ENCODE measurements around the gene SOCS1. TPM values are rescaled to one million over a fixed set of nuclear protein-coding genes. Genes with fewer than 3 reads are reported as not detected.

Gene SOCS1
- total and polyA plus RNA-seq, 8 donors: 11.8 to 27.4 (median 21.1) TPM

DNA sequence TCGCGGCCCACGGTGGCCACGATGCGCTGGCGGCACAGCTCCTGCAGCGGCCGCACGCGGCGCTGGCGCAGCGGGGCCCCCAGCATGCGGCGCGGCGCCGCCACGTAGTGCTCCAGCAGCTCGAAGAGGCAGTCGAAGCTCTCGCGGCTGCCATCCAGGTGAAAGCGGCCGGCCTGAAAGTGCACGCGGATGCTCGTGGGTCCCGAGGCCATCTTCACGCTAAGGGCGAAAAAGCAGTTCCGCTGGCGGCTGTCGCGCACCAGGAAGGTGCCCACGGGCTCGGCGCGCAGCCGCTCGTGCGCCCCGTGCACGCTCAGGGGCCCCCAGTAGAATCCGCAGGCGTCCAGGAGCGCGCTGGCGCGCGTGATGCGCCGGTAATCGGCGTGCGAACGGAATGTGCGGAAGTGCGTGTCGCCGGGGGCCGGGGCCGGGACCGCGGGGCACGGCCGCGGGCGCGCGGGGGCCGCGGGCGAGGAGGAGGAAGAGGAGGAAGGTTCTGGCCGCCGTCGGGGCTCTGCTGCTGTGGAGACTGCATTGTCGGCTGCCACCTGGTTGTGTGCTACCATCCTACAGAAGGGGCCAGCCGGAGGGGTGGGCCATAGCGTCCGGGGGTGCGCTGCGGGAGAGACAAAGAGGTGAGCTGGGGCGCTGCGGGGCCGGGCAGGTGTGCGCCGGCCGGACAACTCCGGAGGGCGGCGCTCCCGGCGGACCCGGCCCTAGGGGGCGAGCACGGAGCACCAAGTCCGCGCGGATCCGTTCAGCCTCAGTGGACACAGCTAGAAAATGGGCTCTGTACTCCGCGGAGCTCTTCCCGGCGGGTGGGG lies 879 bp downstream of the SOCS1 start:
- Histone ChIP-seq H3K36me3 (peaks cover 0 to 31% of the 10 kb centered on the region in 2 donors), H3K9me3 (no peaks in the 10 kb centered on the region), H3K4me1 (peaks cover 25 to 57% of the 10 kb centered on the region in 2 donors), H3K27ac (peak overlapping the region; percentile 96), H3K4me3 (peak overlapping the region; percentile 74 to 92), H3K27me3 (peaks cover 0 to 7% of the 10 kb centered on the region in 2 donors)
- TF ChIP-seq, protein P1, sequence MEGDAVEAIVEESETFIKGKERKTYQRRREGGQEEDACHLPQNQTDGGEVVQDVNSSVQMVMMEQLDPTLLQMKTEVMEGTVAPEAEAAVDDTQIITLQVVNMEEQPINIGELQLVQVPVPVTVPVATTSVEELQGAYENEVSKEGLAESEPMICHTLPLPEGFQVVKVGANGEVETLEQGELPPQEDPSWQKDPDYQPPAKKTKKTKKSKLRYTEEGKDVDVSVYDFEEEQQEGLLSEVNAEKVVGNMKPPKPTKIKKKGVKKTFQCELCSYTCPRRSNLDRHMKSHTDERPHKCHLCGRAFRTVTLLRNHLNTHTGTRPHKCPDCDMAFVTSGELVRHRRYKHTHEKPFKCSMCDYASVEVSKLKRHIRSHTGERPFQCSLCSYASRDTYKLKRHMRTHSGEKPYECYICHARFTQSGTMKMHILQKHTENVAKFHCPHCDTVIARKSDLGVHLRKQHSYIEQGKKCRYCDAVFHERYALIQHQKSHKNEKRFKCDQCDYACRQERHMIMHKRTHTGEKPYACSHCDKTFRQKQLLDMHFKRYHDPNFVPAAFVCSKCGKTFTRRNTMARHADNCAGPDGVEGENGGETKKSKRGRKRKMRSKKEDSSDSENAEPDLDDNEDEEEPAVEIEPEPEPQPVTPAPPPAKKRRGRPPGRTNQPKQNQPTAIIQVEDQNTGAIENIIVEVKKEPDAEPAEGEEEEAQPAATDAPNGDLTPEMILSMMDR (IDR thresholded peaks at IDR 0.05): peak in 1 of 2 donors; percentile 15
- ATAC-seq (no peak), DNase-seq (peak in 3 of 4 donors; percentile 55 to 88 (median 62))
- intact Hi-C loops (cut with DNase I): loop anchor here in 1 of 2 donors (10.0 kb wide), 1 partner anchor 140 kb away; no protein-coding TSS in a partner anchor

DNA sequence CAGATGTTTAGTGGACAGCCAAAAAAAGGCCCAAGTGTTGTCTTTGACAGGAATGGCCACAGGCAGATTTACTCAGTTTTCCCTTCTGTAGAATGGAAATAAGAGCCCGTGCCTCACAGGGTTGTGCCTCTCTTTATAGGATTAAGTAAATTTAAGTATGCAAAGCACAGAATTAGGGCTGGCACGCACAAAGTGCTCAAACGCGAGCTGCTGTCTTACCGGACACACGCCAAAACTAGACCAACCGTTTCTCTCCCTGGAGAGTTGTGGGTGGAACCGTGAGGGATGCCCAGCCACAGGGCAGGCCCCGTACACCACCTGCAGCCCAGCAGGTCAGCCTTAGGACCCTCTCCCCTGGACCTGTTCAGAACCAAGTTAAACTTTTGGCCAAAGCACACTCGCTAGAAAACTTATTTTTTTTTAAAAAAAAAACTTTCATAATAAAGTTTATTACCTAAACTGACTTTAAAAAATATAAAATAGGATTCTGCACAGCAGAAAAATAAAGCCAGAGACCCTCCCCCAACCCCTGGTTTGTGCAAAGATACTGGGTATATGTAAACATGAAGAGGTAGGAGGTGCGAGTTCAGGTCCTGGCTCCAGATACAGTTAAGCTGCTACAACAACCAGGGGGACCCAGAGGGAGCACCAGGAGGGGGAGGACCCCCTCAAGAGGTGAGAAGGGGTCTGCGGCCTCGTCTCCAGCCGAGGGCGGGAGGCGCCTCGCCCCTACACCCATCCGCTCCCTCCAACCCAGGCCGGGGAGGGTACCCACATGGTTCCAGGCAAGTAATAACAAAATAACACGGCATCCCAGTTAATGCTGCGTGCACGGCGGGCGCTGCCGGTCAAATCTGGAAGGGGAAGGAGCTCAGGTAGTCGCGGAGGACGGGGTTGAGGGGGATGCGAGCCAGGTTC lies 1.8 kb downstream of the SOCS1 start:
- Histone ChIP-seq H3K4me3 (peak overlapping the region; percentile 74 to 92), H3K27me3 (peaks cover 0 to 7% of the 10 kb centered on the region in 2 donors), H3K9me3 (no peaks in the 10 kb centered on the region), H3K4me1 (peaks cover 23 to 55% of the 10 kb centered on the region in 2 donors), H3K36me3 (peaks cover 0 to 31% of the 10 kb centered on the region in 2 donors), H3K27ac (peak overlapping the region; percentile 96)
- intact Hi-C loops (cut with DNase I): loop anchor here in 1 of 2 donors (10.0 kb wide), 1 partner anchor 139 kb away; no protein-coding TSS in a partner anchor
- ATAC-seq (no peak), DNase-seq (peak in 1 of 4 donors; percentile 34)
- TF ChIP-seq, protein P1 (IDR thresholded peaks at IDR 0.05): no peak

DNA sequence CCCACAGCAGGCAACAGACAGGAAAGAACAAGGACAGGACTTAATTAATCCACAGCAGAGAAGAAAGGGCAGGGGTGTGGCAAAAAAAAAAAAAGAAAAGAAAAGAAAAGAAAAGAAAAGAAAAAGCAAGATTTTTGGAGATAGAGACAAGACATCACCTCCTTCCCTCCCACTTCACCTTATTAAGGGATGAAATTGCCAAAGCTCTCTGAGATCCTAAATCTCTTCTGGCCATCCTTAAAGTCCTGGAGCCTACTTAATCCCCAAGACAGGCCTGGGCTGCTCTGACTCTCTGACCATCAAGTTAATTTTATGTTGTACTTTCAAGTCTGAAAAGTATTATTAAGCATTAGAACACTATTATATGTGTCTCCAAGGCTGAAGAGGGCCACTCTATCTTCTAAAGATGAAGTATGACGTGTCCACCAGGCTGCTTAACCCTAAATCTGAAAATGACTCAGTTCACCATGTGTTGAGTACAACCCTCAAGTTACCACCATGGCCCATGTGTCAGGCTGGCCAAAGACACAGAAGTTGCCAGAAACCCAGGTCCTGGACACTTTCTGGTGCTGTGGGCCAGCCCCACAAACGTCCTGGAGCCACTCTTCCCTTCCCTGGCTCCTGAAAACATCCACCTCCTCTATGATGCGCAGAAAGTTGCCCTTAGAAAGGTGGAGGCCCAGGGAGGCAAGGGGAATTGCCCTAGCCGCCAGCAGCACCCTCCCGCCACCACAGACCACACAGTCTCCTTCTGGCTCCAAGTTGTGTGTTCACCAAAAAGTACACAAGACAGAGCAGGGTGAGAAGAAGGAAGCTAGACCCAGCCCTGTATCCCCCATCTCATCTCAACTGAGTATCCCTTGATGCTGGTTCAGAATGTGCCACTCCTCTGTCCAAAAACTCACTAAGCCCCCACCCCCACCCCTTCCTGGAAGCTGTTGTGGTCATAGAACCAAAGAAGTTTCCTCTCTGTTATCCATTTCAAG lies 2.7 kb downstream of the SOCS1 start:
- TF ChIP-seq, protein P1 (IDR thresholded peaks at IDR 0.05): no peak
- DNase-seq (no peak), ATAC-seq (no peak)
- Histone ChIP-seq H3K27me3 (peaks cover 0 to 7% of the 10 kb centered on the region in 2 donors), H3K36me3 (peaks cover 0 to 31% of the 10 kb centered on the region in 2 donors), H3K4me3 (peak overlapping the region; percentile 74 to 92), H3K4me1 (peaks cover 16 to 46% of the 10 kb centered on the region in 2 donors), H3K27ac (peak overlapping the region; percentile 41 to 96), H3K9me3 (no peaks in the 10 kb centered on the region)
- intact Hi-C loops (cut with DNase I): loop anchor here in 1 of 2 donors (10.0 kb wide), 1 partner anchor 139 kb away; no protein-coding TSS in a partner anchor

DNA sequence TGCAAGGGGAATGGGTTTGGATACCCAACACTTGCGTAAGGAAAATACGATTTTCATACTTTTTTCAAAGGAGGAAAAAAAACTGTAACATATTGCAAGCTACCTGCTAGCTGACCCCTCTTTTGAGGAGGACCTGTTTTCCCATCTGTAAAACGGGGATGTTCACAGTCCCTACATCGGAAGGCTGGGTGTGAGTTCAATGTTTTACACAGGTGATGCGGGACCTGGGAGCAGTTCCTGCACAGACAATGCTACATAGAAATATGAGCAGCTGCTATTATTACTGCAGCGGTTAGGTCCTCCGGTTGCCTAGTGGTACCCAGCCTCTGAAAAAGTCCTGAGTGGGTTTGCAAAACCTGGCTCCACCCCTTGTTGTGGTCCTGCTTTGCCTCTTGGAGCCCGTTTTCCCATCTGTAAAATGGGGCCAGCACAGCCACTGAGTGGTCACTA lies 3.5 kb downstream of the SOCS1 start:
- ATAC-seq: no peak
- H3K27me3 ChIP-seq: peaks cover 0 to 7% of the 10 kb centered on the region in 2 donors
- TF ChIP-seq, protein P1 (IDR thresholded peaks at IDR 0.05): no peak
- no peak overlapping the region for H3K27ac ChIP-seq
- peaks cover 0 to 31% of the 10 kb centered on the region in 2 donors for H3K36me3 ChIP-seq
- H3K4me3 ChIP-seq: peak overlapping the region in 1 of 2 donors; percentile 92
- DNase-seq: no peak
- intact Hi-C loops (cut with DNase I): loop anchor here in 1 of 2 donors (10.0 kb wide), 1 partner anchor 138 kb away; no protein-coding TSS in a partner anchor
- peaks cover 16 to 41% of the 10 kb centered on the region in 2 donors for H3K4me1 ChIP-seq
- H3K9me3 ChIP-seq: no peaks in the 10 kb centered on the region

All from left lung (tissue), 10 donors.